Measurements from ENCODE around the gene CLDN34. TPM values are rescaled to one million over a fixed set of nuclear protein-coding genes. Genes with fewer than 3 reads are reported as not detected.
A peak's percentile ranks its signal among the peaks of the same experiment; 100 is the strongest.

CLDN34 gene
- total and polyA plus RNA-seq, 7 donors = 0.16 to 2.2 (median 0.68) TPM; not detected in 4

- H3K27me3 ChIP-seq = no peaks in the 10 kb centered on the region
- H3K4me1 ChIP-seq = peaks cover 0 to 28% (median 10%) of the 10 kb centered on the region in 4 donors
- no peak overlapping the region for H3K4me3 ChIP-seq
- DNase-seq = peak; percentile 46
- H3K9me3 ChIP-seq = no peaks in the 10 kb centered on the region
- TF ChIP-seq POLR2A (IDR thresholded peaks at IDR 0.05) (no peak), POLR2AphosphoS5 (IDR thresholded peaks at IDR 0.05) (no peak), EP300 (IDR thresholded peaks at IDR 0.05) (no peak)
- TF ChIP-seq, protein P1, sequence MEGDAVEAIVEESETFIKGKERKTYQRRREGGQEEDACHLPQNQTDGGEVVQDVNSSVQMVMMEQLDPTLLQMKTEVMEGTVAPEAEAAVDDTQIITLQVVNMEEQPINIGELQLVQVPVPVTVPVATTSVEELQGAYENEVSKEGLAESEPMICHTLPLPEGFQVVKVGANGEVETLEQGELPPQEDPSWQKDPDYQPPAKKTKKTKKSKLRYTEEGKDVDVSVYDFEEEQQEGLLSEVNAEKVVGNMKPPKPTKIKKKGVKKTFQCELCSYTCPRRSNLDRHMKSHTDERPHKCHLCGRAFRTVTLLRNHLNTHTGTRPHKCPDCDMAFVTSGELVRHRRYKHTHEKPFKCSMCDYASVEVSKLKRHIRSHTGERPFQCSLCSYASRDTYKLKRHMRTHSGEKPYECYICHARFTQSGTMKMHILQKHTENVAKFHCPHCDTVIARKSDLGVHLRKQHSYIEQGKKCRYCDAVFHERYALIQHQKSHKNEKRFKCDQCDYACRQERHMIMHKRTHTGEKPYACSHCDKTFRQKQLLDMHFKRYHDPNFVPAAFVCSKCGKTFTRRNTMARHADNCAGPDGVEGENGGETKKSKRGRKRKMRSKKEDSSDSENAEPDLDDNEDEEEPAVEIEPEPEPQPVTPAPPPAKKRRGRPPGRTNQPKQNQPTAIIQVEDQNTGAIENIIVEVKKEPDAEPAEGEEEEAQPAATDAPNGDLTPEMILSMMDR (IDR thresholded peaks at IDR 0.05) = no peak
- H3K36me3 ChIP-seq = no peaks in the 10 kb centered on the region
- WGBS, 2 donors = 77 to 81% methylated on average over 9 of the region's 9 CpGs
- intact Hi-C loops (cut with DNase I) = loop anchor here (5.0 kb wide), 1 partner anchor 100 kb away; no protein-coding TSS in a partner anchor
- H3K27ac ChIP-seq = peak overlapping the region in 1 of 4 donors; percentile 66
These were observed 44.8 kb downstream of the CLDN34 start for GRCh38 chrX:10011991-10012390.

DNA sequence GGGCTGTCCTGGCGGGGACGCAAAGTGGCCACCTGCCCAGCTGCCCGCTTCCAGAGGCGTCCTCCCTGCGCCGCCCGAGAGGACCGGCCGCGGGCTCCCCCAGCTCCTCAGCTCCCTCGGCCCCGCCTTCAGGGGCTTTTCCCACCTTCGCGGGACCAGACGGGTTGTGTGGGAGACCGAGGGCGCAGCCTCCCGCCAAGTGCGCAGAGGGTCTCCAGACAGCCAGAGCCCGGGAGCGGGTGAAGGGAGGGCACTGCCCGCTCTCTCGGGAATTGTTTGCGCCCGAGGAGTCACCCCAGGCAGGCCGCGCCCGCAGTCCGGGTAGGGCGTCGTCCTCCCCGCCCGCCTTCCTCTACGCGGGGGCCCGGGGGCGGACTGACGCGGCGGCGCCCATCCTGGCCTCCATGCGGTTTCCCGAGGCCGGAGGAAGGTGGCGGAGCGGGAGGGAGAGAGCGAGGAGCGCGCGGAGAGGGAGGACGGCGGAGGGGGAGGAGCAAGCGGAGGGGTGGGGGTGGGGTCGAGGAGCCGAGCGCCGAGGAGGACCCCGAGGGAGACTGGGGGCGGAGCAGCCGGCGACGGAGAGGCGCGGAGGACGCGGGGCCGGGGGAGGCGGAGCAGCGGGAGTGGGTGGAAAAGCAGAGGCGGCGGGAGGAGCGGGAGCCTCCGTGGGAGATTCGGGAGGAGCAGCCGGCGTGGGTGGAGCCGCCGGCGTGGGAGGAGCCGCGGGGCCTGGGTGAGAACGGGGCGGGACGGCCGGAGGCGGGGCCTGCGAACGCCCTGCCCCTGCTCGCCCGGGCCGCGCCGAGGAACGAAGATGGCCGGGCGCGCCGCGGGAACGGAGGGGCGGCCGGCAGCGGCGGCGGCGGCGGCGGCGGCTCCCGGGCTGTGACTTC, 47.5 kb downstream of the CLDN34 start:
- 1% methylated on average over 110 of the region's 110 CpGs for WGBS, 2 donors
- TF ChIP-seq POLR2AphosphoS5 (IDR thresholded peaks at IDR 0.05) = peak in 3 of 4 donors; percentile 19 to 57 (median 56)
- TF ChIP-seq, protein P1 (IDR thresholded peaks at IDR 0.05) = no peak
- Histone ChIP-seq H3K9me3 (no peaks in the 10 kb centered on the region), H3K27me3 (no peaks in the 10 kb centered on the region), H3K27ac (peak overlapping the region; percentile 89 to 94 (median 91)), H3K36me3 (no peaks in the 10 kb centered on the region), H3K4me1 (peaks cover 0 to 43% (median 17%) of the 10 kb centered on the region in 4 donors), H3K4me3 (peak overlapping the region; percentile 43 to 61 (median 58))
- intact Hi-C loops (cut with DNase I) = loop anchor here (1.0 to 5.0 kb wide), 2 partner anchors 69 to 98 kb away; no protein-coding TSS in a partner anchor
- DNase-seq = peak; percentile 96

DNA sequence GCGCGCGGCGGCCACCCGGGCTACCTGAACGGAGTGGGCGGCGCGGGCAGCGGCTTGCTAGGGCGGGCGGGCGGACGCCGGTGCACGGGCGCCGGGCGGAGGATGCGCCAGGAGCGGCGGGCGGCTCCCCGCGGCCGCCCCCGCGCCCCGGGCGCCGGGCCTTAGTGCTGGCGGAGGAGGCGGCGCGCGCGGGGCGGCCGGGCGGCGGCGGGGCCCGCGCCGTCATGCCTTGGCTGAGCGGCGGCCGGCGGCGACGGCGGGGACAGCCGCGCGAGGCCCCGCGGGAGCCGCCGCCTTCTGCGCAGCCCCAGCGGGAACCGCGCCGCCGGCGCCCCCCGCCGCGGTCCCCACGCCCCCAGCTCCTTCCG, 48.2 kb downstream of the CLDN34 start:
- Histone ChIP-seq H3K36me3 (no peaks in the 10 kb centered on the region), H3K9me3 (no peaks in the 10 kb centered on the region), H3K4me1 (peaks cover 0 to 42% (median 14%) of the 10 kb centered on the region in 4 donors), H3K27ac (peak overlapping the region; percentile 88 to 94 (median 91)), H3K4me3 (peak overlapping the region; percentile 59 to 61 (median 60)), H3K27me3 (no peaks in the 10 kb centered on the region)
- TF ChIP-seq, protein P1 (IDR thresholded peaks at IDR 0.05) = no peak
- TF ChIP-seq EP300 (IDR thresholded peaks at IDR 0.05) (no peak), POLR2A (IDR thresholded peaks at IDR 0.05) (no peak), POLR2AphosphoS5 (IDR thresholded peaks at IDR 0.05) (no peak)
- 0 to 1% methylated on average over 71 of the region's 71 CpGs for WGBS, 2 donors
- intact Hi-C loops (cut with DNase I) = loop anchor here (1.0 kb wide), 1 partner anchor 68 kb away; no protein-coding TSS in a partner anchor
- no peak for DNase-seq

- H3K36me3 ChIP-seq = no peaks in the 10 kb centered on the region
- intact Hi-C loops (cut with DNase I) = loop anchor here (1.0 kb wide), 1 partner anchor 67 kb away; no protein-coding TSS in a partner anchor
These were observed 48.8 kb downstream of the CLDN34 start for GRCh38 chrX:10015723-10016518.

More at GRCh38 chrX:10015723-10016518, 48.8 kb downstream of the CLDN34 start:
- peaks cover 0 to 42% (median 11%) of the 10 kb centered on the region in 4 donors for H3K4me1 ChIP-seq
- no peaks in the 10 kb centered on the region for H3K27me3 ChIP-seq
- TF ChIP-seq POLR2A (IDR thresholded peaks at IDR 0.05) (no peak), POLR2AphosphoS5 (IDR thresholded peaks at IDR 0.05) (peak in 1 of 4 donors; percentile 10)
- DNase-seq = peak; percentile 75
- 16 to 27% methylated on average over 87 of the region's 87 CpGs for WGBS, 2 donors
- peak overlapping the region; percentile 83 to 92 (median 87) for H3K27ac ChIP-seq
- H3K4me3 ChIP-seq = peak overlapping the region; percentile 59 to 61 (median 60)
- H3K9me3 ChIP-seq = no peaks in the 10 kb centered on the region
